ENCODE measurements around the gene PRKN.

Gene PRKN

DNA sequence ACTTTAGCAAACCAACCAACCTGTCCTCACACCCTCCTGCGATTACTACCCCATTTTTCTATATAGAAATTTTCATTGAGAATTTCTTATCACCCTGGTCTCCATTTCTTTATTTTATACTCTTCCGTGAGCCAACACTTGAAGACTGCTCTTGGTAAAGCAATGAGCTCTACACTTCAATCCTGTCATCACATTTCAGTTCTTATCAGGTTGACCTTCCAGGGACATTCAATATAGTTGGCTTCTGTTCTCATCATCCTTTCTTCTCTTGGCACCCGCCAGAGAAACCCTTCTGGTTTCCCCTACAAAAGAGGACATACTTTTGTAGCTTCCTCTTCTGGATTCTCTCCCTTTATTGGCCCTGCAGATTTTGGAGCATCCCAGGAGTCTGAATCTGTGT lies 279.3 kb downstream of the PRKN start:
- Histone ChIP-seq H3F3A (ENCODE audit: insufficient read depth, low read length) (no peaks in the 10 kb centered on the region), H3K9me2 (replicated peaks; ENCODE audit: insufficient read depth, low read length) (no peaks in the 10 kb centered on the region), H3K4me1 (ENCODE audit: low read length) (no peaks in the 10 kb centered on the region), H3K27ac (ENCODE audit: low read length) (no peak overlapping the region), H3K27me3 (replicated peaks; ENCODE audit: insufficient read depth, low read length) (no peaks in the 10 kb centered on the region), H3K79me2 (ENCODE audit: low read length) (no peaks in the 10 kb centered on the region), H4K20me1 (ENCODE audit: insufficient read depth, low read length) (no peaks in the 10 kb centered on the region), H3K4me3 (ENCODE audit: low read length) (no peak overlapping the region), H3K9ac (ENCODE audit: low read length) (no peak overlapping the region), H2AFZ (ENCODE audit: low read length) (no peak overlapping the region), H3K9me3 (replicated peaks; ENCODE audit: insufficient read depth, low read length) (no peaks in the 10 kb centered on the region), H3K4me2 (ENCODE audit: low read depth, low read length) (no peak overlapping the region), H3K36me3 (replicated peaks; ENCODE audit: insufficient read depth, low read length) (no peaks in the 10 kb centered on the region)
- TF ChIP-seq, protein P1, sequence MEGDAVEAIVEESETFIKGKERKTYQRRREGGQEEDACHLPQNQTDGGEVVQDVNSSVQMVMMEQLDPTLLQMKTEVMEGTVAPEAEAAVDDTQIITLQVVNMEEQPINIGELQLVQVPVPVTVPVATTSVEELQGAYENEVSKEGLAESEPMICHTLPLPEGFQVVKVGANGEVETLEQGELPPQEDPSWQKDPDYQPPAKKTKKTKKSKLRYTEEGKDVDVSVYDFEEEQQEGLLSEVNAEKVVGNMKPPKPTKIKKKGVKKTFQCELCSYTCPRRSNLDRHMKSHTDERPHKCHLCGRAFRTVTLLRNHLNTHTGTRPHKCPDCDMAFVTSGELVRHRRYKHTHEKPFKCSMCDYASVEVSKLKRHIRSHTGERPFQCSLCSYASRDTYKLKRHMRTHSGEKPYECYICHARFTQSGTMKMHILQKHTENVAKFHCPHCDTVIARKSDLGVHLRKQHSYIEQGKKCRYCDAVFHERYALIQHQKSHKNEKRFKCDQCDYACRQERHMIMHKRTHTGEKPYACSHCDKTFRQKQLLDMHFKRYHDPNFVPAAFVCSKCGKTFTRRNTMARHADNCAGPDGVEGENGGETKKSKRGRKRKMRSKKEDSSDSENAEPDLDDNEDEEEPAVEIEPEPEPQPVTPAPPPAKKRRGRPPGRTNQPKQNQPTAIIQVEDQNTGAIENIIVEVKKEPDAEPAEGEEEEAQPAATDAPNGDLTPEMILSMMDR (IDR thresholded peaks at IDR 0.05; ENCODE audit: low read length), result no peak
- TF ChIP-seq EZH2phosphoT487 (IDR thresholded peaks at IDR 0.05; ENCODE audit: low read length) (no peak), EZH2 (optimal IDR thresholded peaks at IDR 0.05; ENCODE audit: low read depth, low read length) (no peak)
- no peak for DNase-seq

GRCh38 chr6:162443101-162443500 lies 284.5 kb downstream of the PRKN start:
- no peak overlapping the region for H3K4me3 ChIP-seq (ENCODE audit: low read length)
- H3K79me2 ChIP-seq (ENCODE audit: low read length), result no peaks in the 10 kb centered on the region
- TF ChIP-seq, protein P1 (IDR thresholded peaks at IDR 0.05; ENCODE audit: low read length), result no peak
- TF ChIP-seq EZH2phosphoT487 (IDR thresholded peaks at IDR 0.05; ENCODE audit: low read length) (no peak), EZH2 (optimal IDR thresholded peaks at IDR 0.05; ENCODE audit: low read depth, low read length) (no peak)
- H3K27ac ChIP-seq (ENCODE audit: low read length), result no peak overlapping the region
- H3K36me3 ChIP-seq (replicated peaks; ENCODE audit: insufficient read depth, low read length), result no peaks in the 10 kb centered on the region
- H3K9me2 ChIP-seq (replicated peaks; ENCODE audit: insufficient read depth, low read length), result no peaks in the 10 kb centered on the region
- H3K9ac ChIP-seq (ENCODE audit: low read length), result no peak overlapping the region
- no peaks in the 10 kb centered on the region for H3K9me3 ChIP-seq (replicated peaks; ENCODE audit: insufficient read depth, low read length)
- no peaks in the 10 kb centered on the region for H3F3A ChIP-seq (ENCODE audit: insufficient read depth, low read length)
- no peak overlapping the region for H3K4me2 ChIP-seq (ENCODE audit: low read depth, low read length)
- no peaks in the 10 kb centered on the region for H3K27me3 ChIP-seq (replicated peaks; ENCODE audit: insufficient read depth, low read length)
- H4K20me1 ChIP-seq (ENCODE audit: insufficient read depth, low read length), result no peaks in the 10 kb centered on the region
- H2AFZ ChIP-seq (ENCODE audit: low read length), result no peak overlapping the region
- no peak for DNase-seq
- H3K4me1 ChIP-seq (ENCODE audit: low read length), result no peaks in the 10 kb centered on the region

DNA sequence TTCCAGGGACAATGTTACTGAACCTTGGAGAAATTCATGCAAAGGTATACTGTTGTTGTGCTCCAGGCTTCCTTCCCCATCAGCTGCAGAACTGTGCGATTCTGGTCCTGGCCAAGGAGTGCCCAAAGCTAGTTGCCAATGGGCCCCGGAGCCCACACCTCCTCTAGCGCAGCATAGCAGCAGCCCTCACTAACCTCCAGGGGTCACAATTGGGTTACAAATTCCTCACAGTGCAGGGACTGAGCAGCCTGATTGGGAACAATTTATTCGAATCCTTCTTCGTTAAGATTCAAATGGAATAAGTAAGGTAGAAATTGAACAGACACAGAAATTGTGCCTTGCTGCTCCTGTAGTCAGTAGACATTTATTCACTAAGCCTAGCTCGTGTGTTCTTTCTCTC lies 284.9 kb downstream of the PRKN start:
- Histone ChIP-seq H3K79me2 (ENCODE audit: low read length) (no peaks in the 10 kb centered on the region), H3K9me2 (replicated peaks; ENCODE audit: insufficient read depth, low read length) (no peaks in the 10 kb centered on the region), H3K27me3 (replicated peaks; ENCODE audit: insufficient read depth, low read length) (no peaks in the 10 kb centered on the region), H3K9me3 (replicated peaks; ENCODE audit: insufficient read depth, low read length) (no peaks in the 10 kb centered on the region), H3K4me3 (ENCODE audit: low read length) (no peak overlapping the region), H3K4me2 (ENCODE audit: low read depth, low read length) (no peak overlapping the region), H3K27ac (ENCODE audit: low read length) (no peak overlapping the region), H3F3A (ENCODE audit: insufficient read depth, low read length) (no peaks in the 10 kb centered on the region), H4K20me1 (ENCODE audit: insufficient read depth, low read length) (no peaks in the 10 kb centered on the region), H3K4me1 (ENCODE audit: low read length) (no peaks in the 10 kb centered on the region), H3K36me3 (replicated peaks; ENCODE audit: insufficient read depth, low read length) (no peaks in the 10 kb centered on the region), H3K9ac (ENCODE audit: low read length) (no peak overlapping the region), H2AFZ (ENCODE audit: low read length) (no peak overlapping the region)
- TF ChIP-seq EZH2phosphoT487 (IDR thresholded peaks at IDR 0.05; ENCODE audit: low read length), result no peak
- TF ChIP-seq, protein P1 (IDR thresholded peaks at IDR 0.05; ENCODE audit: low read length), result no peak
- no peak for TF ChIP-seq EZH2 (optimal IDR thresholded peaks at IDR 0.05; ENCODE audit: low read depth, low read length)
- no peak for DNase-seq
